ENCODE results near the gene KMT2E.

The KMT2E gene

DNA sequence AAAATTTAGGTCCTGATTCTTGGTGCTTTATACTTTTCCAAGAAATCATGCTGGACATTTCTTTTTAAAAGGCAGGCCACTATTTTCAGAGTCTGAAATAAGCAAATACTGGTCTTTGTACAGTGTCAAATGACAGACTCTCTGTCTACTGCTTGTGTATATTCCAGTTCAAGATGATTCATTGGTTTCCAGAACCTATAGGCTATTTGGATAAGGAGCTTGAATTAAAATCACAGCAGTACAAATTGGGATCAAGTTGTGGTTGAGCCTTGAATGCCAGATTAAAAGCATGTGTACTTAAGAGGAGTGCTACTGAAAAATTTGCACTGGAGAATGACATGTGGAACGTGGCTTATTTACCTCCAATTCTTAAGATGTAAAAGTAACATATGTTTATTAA, 10.7 kb downstream of the KMT2E start:
- H3K9me3 ChIP-seq (ENCODE audit: control insufficient read depth, insufficient read depth, low read depth, low read length), result no peaks in the 10 kb centered on the region
- peak overlapping the region; percentile 26; the same call in 1 of the 2 replicates for H3K27ac ChIP-seq (ENCODE audit: extremely low read depth, low read depth, low read length)
- H3K4me1 ChIP-seq (ENCODE audit: control insufficient read depth, insufficient read depth, low read length), result peaks cover 42% of the 10 kb centered on the region
- CTCF ChIA-PET, result interaction anchor here (0.8 kb wide), 1 partner anchor 9 kb away, joined by 4 read pairs; no protein-coding TSS in a partner anchor
- POLR2A ChIA-PET, result interaction anchor here (1.3 to 3.4 kb wide), 2 partner anchors 10 to 41 kb away, joined by 5 to 27 read pairs; partner anchors contain the start of gene KMT2E
- H3K4me3 ChIP-seq (ENCODE audit: low read depth, low read length), result no peak overlapping the region
- H3K36me3 ChIP-seq (ENCODE audit: control insufficient read depth in 2 of 2, insufficient read depth in 1 of 2, low read length in 2 of 2), result no peaks in the 10 kb centered on the region
- TF ChIP-seq, protein P1, sequence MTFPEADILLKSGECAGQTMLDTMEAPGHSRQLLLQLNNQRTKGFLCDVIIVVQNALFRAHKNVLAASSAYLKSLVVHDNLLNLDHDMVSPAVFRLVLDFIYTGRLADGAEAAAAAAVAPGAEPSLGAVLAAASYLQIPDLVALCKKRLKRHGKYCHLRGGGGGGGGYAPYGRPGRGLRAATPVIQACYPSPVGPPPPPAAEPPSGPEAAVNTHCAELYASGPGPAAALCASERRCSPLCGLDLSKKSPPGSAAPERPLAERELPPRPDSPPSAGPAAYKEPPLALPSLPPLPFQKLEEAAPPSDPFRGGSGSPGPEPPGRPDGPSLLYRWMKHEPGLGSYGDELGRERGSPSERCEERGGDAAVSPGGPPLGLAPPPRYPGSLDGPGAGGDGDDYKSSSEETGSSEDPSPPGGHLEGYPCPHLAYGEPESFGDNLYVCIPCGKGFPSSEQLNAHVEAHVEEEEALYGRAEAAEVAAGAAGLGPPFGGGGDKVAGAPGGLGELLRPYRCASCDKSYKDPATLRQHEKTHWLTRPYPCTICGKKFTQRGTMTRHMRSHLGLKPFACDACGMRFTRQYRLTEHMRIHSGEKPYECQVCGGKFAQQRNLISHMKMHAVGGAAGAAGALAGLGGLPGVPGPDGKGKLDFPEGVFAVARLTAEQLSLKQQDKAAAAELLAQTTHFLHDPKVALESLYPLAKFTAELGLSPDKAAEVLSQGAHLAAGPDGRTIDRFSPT (tag by site-specific recombination; IDR thresholded peaks at IDR 0.05), result peak; percentile 71; the same call in 1 of the 2 replicates
- TF ChIP-seq ZNF157 (tag by site-specific recombination; IDR thresholded peaks at IDR 0.05) (no peak), ZNF2 (tag by site-specific recombination; IDR thresholded peaks at IDR 0.05) (peak; percentile 50), ZBTB17 (tag by site-specific recombination; IDR thresholded peaks at IDR 0.05) (peak; percentile 27; the same call in 1 of the 2 replicates), GLIS2 (tag by site-specific recombination; IDR thresholded peaks at IDR 0.05) (no peak), GLI2 (tag by site-specific recombination; IDR thresholded peaks at IDR 0.05; ENCODE audit: borderline replicate concordance, low read depth) (peak; percentile 92), ZNF792 (tag by site-specific recombination; IDR thresholded peaks at IDR 0.05) (no peak), ZNF707 (tag by site-specific recombination; IDR thresholded peaks at IDR 0.05) (no peak), IKZF3 (tag by site-specific recombination; IDR thresholded peaks at IDR 0.05) (peak; percentile 78; the same call in 1 of the 2 replicates), TCF7L2 (IDR thresholded peaks at IDR 0.05; ENCODE audit: borderline replicate concordance, low read depth, low read length) (peak; percentile 71; the same call in 1 of the 2 replicates), HOXC10 (CRISPR knock-in tag; IDR thresholded peaks at IDR 0.05) (no peak), ZNF629 (tag by site-specific recombination; IDR thresholded peaks at IDR 0.05) (peak; percentile 77), MZF1 (tag by site-specific recombination; IDR thresholded peaks at IDR 0.05; ENCODE audit: borderline replicate concordance) (0 out of 2 replicates have a peak, but pooled peaks have one; percentile 19), SP7 (tag by site-specific recombination; IDR thresholded peaks at IDR 0.05) (peak; percentile 57; the same call in 1 of the 2 replicates), HOXA7 (CRISPR knock-in tag; IDR thresholded peaks at IDR 0.05; ENCODE audit: borderline replicate concordance) (no peak), ZNF670 (tag by site-specific recombination; IDR thresholded peaks at IDR 0.05; ENCODE audit: low read depth) (no peak)
- TF ChIP-seq, protein P2, sequence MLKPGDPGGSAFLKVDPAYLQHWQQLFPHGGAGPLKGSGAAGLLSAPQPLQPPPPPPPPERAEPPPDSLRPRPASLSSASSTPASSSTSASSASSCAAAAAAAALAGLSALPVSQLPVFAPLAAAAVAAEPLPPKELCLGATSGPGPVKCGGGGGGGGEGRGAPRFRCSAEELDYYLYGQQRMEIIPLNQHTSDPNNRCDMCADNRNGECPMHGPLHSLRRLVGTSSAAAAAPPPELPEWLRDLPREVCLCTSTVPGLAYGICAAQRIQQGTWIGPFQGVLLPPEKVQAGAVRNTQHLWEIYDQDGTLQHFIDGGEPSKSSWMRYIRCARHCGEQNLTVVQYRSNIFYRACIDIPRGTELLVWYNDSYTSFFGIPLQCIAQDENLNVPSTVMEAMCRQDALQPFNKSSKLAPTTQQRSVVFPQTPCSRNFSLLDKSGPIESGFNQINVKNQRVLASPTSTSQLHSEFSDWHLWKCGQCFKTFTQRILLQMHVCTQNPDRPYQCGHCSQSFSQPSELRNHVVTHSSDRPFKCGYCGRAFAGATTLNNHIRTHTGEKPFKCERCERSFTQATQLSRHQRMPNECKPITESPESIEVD (tag by site-specific recombination; IDR thresholded peaks at IDR 0.05), result peak; percentile 96
- TF ChIP-seq, protein P3, sequence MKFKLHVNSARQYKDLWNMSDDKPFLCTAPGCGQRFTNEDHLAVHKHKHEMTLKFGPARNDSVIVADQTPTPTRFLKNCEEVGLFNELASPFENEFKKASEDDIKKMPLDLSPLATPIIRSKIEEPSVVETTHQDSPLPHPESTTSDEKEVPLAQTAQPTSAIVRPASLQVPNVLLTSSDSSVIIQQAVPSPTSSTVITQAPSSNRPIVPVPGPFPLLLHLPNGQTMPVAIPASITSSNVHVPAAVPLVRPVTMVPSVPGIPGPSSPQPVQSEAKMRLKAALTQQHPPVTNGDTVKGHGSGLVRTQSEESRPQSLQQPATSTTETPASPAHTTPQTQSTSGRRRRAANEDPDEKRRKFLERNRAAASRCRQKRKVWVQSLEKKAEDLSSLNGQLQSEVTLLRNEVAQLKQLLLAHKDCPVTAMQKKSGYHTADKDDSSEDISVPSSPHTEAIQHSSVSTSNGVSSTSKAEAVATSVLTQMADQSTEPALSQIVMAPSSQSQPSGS (tag by site-specific recombination; IDR thresholded peaks at IDR 0.05; ENCODE audit: low read depth), result no peak
- TF ChIP-seq, protein P4, sequence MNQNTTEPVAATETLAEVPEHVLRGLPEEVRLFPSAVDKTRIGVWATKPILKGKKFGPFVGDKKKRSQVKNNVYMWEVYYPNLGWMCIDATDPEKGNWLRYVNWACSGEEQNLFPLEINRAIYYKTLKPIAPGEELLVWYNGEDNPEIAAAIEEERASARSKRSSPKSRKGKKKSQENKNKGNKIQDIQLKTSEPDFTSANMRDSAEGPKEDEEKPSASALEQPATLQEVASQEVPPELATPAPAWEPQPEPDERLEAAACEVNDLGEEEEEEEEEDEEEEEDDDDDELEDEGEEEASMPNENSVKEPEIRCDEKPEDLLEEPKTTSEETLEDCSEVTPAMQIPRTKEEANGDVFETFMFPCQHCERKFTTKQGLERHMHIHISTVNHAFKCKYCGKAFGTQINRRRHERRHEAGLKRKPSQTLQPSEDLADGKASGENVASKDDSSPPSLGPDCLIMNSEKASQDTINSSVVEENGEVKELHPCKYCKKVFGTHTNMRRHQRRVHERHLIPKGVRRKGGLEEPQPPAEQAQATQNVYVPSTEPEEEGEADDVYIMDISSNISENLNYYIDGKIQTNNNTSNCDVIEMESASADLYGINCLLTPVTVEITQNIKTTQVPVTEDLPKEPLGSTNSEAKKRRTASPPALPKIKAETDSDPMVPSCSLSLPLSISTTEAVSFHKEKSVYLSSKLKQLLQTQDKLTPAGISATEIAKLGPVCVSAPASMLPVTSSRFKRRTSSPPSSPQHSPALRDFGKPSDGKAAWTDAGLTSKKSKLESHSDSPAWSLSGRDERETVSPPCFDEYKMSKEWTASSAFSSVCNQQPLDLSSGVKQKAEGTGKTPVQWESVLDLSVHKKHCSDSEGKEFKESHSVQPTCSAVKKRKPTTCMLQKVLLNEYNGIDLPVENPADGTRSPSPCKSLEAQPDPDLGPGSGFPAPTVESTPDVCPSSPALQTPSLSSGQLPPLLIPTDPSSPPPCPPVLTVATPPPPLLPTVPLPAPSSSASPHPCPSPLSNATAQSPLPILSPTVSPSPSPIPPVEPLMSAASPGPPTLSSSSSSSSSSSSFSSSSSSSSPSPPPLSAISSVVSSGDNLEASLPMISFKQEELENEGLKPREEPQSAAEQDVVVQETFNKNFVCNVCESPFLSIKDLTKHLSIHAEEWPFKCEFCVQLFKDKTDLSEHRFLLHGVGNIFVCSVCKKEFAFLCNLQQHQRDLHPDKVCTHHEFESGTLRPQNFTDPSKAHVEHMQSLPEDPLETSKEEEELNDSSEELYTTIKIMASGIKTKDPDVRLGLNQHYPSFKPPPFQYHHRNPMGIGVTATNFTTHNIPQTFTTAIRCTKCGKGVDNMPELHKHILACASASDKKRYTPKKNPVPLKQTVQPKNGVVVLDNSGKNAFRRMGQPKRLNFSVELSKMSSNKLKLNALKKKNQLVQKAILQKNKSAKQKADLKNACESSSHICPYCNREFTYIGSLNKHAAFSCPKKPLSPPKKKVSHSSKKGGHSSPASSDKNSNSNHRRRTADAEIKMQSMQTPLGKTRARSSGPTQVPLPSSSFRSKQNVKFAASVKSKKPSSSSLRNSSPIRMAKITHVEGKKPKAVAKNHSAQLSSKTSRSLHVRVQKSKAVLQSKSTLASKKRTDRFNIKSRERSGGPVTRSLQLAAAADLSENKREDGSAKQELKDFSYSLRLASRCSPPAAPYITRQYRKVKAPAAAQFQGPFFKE (tag by site-specific recombination; IDR thresholded peaks at IDR 0.05; ENCODE audit: borderline replicate concordance), result no peak
- TF ChIP-seq, protein P5, sequence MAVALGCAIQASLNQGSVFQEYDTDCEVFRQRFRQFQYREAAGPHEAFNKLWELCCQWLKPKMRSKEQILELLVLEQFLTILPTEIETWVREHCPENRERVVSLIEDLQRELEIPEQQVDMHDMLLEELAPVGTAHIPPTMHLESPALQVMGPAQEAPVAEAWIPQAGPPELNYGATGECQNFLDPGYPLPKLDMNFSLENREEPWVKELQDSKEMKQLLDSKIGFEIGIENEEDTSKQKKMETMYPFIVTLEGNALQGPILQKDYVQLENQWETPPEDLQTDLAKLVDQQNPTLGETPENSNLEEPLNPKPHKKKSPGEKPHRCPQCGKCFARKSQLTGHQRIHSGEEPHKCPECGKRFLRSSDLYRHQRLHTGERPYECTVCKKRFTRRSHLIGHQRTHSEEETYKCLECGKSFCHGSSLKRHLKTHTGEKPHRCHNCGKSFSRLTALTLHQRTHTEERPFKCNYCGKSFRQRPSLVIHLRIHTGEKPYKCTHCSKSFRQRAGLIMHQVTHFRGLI (tag by site-specific recombination; IDR thresholded peaks at IDR 0.05), result peak; percentile 58; the same call in 1 of the 2 replicates
- TF ChIP-seq, protein P6, sequence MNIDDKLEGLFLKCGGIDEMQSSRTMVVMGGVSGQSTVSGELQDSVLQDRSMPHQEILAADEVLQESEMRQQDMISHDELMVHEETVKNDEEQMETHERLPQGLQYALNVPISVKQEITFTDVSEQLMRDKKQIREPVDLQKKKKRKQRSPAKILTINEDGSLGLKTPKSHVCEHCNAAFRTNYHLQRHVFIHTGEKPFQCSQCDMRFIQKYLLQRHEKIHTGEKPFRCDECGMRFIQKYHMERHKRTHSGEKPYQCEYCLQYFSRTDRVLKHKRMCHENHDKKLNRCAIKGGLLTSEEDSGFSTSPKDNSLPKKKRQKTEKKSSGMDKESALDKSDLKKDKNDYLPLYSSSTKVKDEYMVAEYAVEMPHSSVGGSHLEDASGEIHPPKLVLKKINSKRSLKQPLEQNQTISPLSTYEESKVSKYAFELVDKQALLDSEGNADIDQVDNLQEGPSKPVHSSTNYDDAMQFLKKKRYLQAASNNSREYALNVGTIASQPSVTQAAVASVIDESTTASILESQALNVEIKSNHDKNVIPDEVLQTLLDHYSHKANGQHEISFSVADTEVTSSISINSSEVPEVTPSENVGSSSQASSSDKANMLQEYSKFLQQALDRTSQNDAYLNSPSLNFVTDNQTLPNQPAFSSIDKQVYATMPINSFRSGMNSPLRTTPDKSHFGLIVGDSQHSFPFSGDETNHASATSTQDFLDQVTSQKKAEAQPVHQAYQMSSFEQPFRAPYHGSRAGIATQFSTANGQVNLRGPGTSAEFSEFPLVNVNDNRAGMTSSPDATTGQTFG (tag by site-specific recombination; IDR thresholded peaks at IDR 0.05; ENCODE audit: borderline replicate concordance), result no peak

Measured in HEK293 (cell line).